Panc1 (cell line): ENCODE measurements around the gene MAGI2.
"Not testable (repeated sequence)": the region's sequence is repeated elsewhere in the genome, so short reads cannot be mapped to it uniquely, and the experiment has no call there.

Experiments
- CTCF ChIP-seq: fragments of 450-650 bp; IDR thresholded peaks from 2 replicates; pipeline ENCODE4 v1.5.1; 2017; ENCODE audit warnings: mild to moderate bottlenecking
- REST ChIP-seq, 2 experiments: IDR thresholded peaks; 2 replicates each; pipeline ENCODE4 v1.6.1; 2011 to 2012; ENCODE audit warnings: low read depth in 2 of 2, control low read depth in 1 of 2, low read length in 1 of 2, mild to moderate bottlenecking in 1 of 2, moderate library complexity in 1 of 2; ENCODE audit not compliant: insufficient read depth in 1 of 2
- TCF7L2 ChIP-seq: IDR thresholded peaks from 2 replicates; pipeline ENCODE4 v1.6.1; 2011; ENCODE audit warnings: mild to moderate bottlenecking, low read depth, low read length, inconsistent platforms

DNA sequence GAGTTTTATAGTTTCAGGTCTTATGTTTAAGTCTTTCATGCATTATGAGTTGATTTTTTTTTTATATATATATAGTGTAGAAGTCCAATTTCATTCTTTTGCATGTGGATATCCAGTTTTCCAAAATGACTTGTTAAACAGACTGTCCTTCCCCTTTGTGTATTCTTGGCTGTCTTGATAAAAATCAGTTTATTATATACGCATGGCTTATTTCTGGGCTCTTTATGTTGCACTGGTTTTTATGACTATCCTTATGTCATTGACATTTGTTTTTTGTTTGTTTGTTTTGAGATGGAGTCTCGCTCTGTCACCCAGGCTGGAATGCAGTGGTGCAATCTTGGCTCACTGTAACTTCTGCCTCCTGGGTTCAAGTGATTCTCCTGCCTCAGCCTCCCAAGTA is 485.9 kb downstream of the MAGI2 start:
- TF ChIP-seq CTCF; TCF7L2; REST (IDR thresholded peaks at IDR 0.05; ENCODE audit: insufficient read depth in 1 of 2, low read depth in 2 of 2, low read length in 1 of 2): not testable (repeated sequence)
